Endothelial cell of umbilical vein (primary cell): Measurements from ENCODE around the gene AFAP1L2. TPM values are rescaled to one million over a fixed set of nuclear protein-coding genes. Genes with fewer than 3 reads are reported as not detected.

ENCODE experiments used
- Bru-seq: library from RNA; stranded (reverse); fragments of 400-500 nt; gene quantifications from one replicate; lab custom pipeline; 2021; lab: Mats Ljungman, UMichigan
- BruChase-seq, 2 experiments: library from RNA; stranded (reverse); fragments of 400-500 nt; gene quantifications; one replicate each; lab custom pipeline; 2021; lab: Mats Ljungman, UMichigan
- BruUV-seq: library from RNA; stranded (reverse); fragments of 400-500 nt; replicated peaks from 2 replicates; lab custom pipeline; 2021; lab: Mats Ljungman, UMichigan
- CTCF ChIA-PET: fragments of 300-600, 350-600 bp; sonication (Branson Sonifier 250); formaldehyde crosslinking; loops from one replicate; lab custom pipeline; 2021; ENCODE audit warnings: antibody characterized with exemption, inconsistent platforms; lab: Charles Lee
- POLR2A ChIA-PET: fragments of 300-600, 350-600 bp; sonication (Branson Sonifier 250); formaldehyde crosslinking; loops from one replicate; lab custom pipeline; 2021; ENCODE audit warnings: antibody characterized with exemption, inconsistent platforms; lab: Charles Lee
- DNase-seq: peaks from one replicate; pipeline ENCODE4 v3.0.0-alpha.2; 2011; ENCODE audit warnings: low read depth, low spot score
- FAIRE-seq: peaks from 2 replicates; lab custom pipeline; 2011; peaks lifted over from hg19 to GRCh38; lab: Jason Lieb, UNC
- H2AFZ ChIP-seq: 2 replicates; pipeline ENCODE4 v1.6.0; 2012; ENCODE audit warnings: low read depth, low read length, control low read depth, inconsistent platforms
- H3K27ac ChIP-seq: 2 replicates; pipeline ENCODE4 v1.5.1; 2011; ENCODE audit warnings: low read depth, mild to moderate bottlenecking, control low read depth, low read length, moderate library complexity; ENCODE audit not compliant: insufficient read depth
- H3K27me3 ChIP-seq, 2 experiments: 2 replicates each; pipeline versions ENCODE4 v1.6.0 to v1.6.1; 2011; ENCODE audit warnings: low read length in 2 of 2, mixed read lengths in 1 of 2; ENCODE audit not compliant: control insufficient read depth in 2 of 2, insufficient read depth in 2 of 2
- H3K36me3 ChIP-seq, 2 experiments: 2 replicates in 1 of 2; 3 replicates in 1 of 2; pipeline ENCODE4 v1.5.1; 2011; ENCODE audit warnings: low read length in 2 of 2, mild to moderate bottlenecking in 1 of 2, moderate library complexity in 1 of 2; ENCODE audit not compliant: control insufficient read depth in 2 of 2, insufficient read depth in 2 of 2; ENCODE audit errors: extremely low read depth in 1 of 2
- H3K4me1 ChIP-seq: 3 replicates; pipeline ENCODE4 v1.5.1; 2011; ENCODE audit warnings: mild to moderate bottlenecking, low read length; ENCODE audit not compliant: control insufficient read depth, insufficient read depth; ENCODE audit errors: extremely low read depth
- H3K4me2 ChIP-seq: 2 replicates; pipeline ENCODE4 v1.6.1; 2011; ENCODE audit warnings: low read length, control low read depth, mixed read lengths; ENCODE audit not compliant: insufficient read depth
- H3K4me3 ChIP-seq, 3 experiments: fragments of 200-600 bp in 1 of 3; sonication (generic), shearing (Covaris generic) in 1 of 3; replicated peaks in 1 of 3; 2 replicates each; pipeline ENCODE4 v1.5.1; 2011 to 2016; ENCODE audit warnings: control low read depth in 3 of 3, low read length in 3 of 3, mild to moderate bottlenecking in 2 of 3, inconsistent platforms in 1 of 3, low read depth in 1 of 3, moderate library complexity in 1 of 3; ENCODE audit not compliant: insufficient read depth in 1 of 3
- H3K79me2 ChIP-seq: 2 replicates; pipeline ENCODE4 v1.6.0; 2012; ENCODE audit warnings: low read length, inconsistent platforms; ENCODE audit not compliant: control insufficient read depth, insufficient read depth
- H3K9ac ChIP-seq: replicated peaks from 2 replicates; pipeline ENCODE3; 2011; ENCODE audit warnings: low read length, control low read depth; ENCODE audit not compliant: insufficient read depth; ENCODE audit errors: extremely low read depth
- H3K9me1 ChIP-seq: replicated peaks from 3 replicates; pipeline ENCODE4 v1.6.0; 2011; ENCODE audit warnings: mild to moderate bottlenecking, low read length; ENCODE audit not compliant: control insufficient read depth, insufficient read depth; ENCODE audit errors: extremely low read depth
- H3K9me3 ChIP-seq: replicated peaks from 2 replicates; pipeline ENCODE4 v1.5.1; 2012; ENCODE audit warnings: low read length, inconsistent platforms; ENCODE audit not compliant: control insufficient read depth, insufficient read depth
- H4K20me1 ChIP-seq: replicated peaks from 2 replicates; pipeline ENCODE3; 2011; ENCODE audit warnings: mild to moderate bottlenecking, low read length; ENCODE audit not compliant: control insufficient read depth, insufficient read depth; ENCODE audit errors: extremely low read depth
- EZH2 ChIP-seq: IDR thresholded peaks from 2 replicates; pipeline ENCODE4 v1.6.1; 2012; ENCODE audit warnings: borderline replicate concordance, low read depth, mild to moderate bottlenecking, moderate library complexity, low read length, inconsistent platforms; ENCODE audit not compliant: severe bottlenecking
- GATA2 ChIP-seq: IDR thresholded peaks from 2 replicates; pipeline ENCODE4 v1.7.0; 2011; ENCODE audit warnings: low read depth, mild to moderate bottlenecking, moderate library complexity, mixed read lengths, low read length; ENCODE audit not compliant: insufficient read length, insufficient read depth
- dilution Hi-C: fragments of 300-500 bp; cut with MboI; formaldehyde crosslinking; loops from one replicate; pipeline ENCODE4 v1.15.0; 2019; ENCODE audit warnings: low sequenced_read_pairs; ENCODE audit not compliant: extremely low pct_ligation_motif_present
- intact Hi-C: fragments of 100-400 bp; cut with micrococcal nuclease; formaldehyde crosslinking; loops from one replicate; pipeline ENCODE4 v1.10.0; 2022
- long read RNA-seq: library from polyadenylated mRNA; stranded (forward); transcript quantifications from one replicate; pipeline ENCODE4 v2.0.0, GENCODE V29; 2021
- polyA minus RNA-seq, 3 experiments: library from RNA; depleted of rRNA, polyadenylated mRNA; stranded (reverse); fragments of >200 nt; gene quantifications; 1 replicate in 1 of 3; 2 replicates in 2 of 3; pipeline ENCODE4 v1.2.3, GENCODE V29; 2011
- polyA plus RNA-seq, 4 experiments: library from polyadenylated mRNA; depleted of rRNA in 3 of 4; stranded (reverse) in 3 of 4; unstranded in 1 of 4; fragments of >200 nt; gene quantifications; 2 replicates each; pipeline versions ENCODE4 v1.2.1 to v1.2.3, GENCODE V29; 2011 to 2012; ENCODE audit warnings: missing spikeins in 1 of 4
- total RNA-seq: library from RNA; stranded (reverse); gene quantifications from 2 replicates; pipeline ENCODE4 v1.2.3, GENCODE V29; 2021

AFAP1L2 gene, protein sequence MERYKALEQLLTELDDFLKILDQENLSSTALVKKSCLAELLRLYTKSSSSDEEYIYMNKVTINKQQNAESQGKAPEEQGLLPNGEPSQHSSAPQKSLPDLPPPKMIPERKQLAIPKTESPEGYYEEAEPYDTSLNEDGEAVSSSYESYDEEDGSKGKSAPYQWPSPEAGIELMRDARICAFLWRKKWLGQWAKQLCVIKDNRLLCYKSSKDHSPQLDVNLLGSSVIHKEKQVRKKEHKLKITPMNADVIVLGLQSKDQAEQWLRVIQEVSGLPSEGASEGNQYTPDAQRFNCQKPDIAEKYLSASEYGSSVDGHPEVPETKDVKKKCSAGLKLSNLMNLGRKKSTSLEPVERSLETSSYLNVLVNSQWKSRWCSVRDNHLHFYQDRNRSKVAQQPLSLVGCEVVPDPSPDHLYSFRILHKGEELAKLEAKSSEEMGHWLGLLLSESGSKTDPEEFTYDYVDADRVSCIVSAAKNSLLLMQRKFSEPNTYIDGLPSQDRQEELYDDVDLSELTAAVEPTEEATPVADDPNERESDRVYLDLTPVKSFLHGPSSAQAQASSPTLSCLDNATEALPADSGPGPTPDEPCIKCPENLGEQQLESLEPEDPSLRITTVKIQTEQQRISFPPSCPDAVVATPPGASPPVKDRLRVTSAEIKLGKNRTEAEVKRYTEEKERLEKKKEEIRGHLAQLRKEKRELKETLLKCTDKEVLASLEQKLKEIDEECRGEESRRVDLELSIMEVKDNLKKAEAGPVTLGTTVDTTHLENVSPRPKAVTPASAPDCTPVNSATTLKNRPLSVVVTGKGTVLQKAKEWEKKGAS
- total RNA-seq, result 1.6 and 4.1 TPM in 2 replicates
- polyA plus RNA-seq, result 0.53 and 0.90 TPM in 2 replicates
- polyA plus RNA-seq (2011; cell fraction: cytosol; rRNA removed), result 0.52 and 0.63 TPM in 2 replicates
- polyA plus RNA-seq (2011; cell fraction: nucleus; rRNA removed), result 2.1 and 2.2 TPM in 2 replicates
- 0.05 TPM in 2 replicates for polyA plus RNA-seq (2012)
- 0.59 and 0.75 TPM in 2 replicates for polyA minus RNA-seq
- not detected for polyA minus RNA-seq (2011; cell fraction: cytosol; rRNA and poly(A)+ RNA removed)
- 0.91 and 1.2 TPM in 2 replicates for polyA minus RNA-seq (2011; cell fraction: nucleus; rRNA and poly(A)+ RNA removed)
- Bru-seq, nascent RNA, result percentile 37 among the genes with signal in this experiment
- percentile 27 among the genes with signal in this experiment for BruChase-seq, experiment 1, labeled RNA remaining after a 6-hour chase
- percentile 25 among the genes with signal in this experiment for BruChase-seq, experiment 2, labeled RNA remaining after a 2-hour chase
- long read RNA-seq, partial matches to known transcripts, result 0 of 1 reads
- long read RNA-seq, other reads (novel, unspliced or antisense), result 1 of 1 reads

DNA sequence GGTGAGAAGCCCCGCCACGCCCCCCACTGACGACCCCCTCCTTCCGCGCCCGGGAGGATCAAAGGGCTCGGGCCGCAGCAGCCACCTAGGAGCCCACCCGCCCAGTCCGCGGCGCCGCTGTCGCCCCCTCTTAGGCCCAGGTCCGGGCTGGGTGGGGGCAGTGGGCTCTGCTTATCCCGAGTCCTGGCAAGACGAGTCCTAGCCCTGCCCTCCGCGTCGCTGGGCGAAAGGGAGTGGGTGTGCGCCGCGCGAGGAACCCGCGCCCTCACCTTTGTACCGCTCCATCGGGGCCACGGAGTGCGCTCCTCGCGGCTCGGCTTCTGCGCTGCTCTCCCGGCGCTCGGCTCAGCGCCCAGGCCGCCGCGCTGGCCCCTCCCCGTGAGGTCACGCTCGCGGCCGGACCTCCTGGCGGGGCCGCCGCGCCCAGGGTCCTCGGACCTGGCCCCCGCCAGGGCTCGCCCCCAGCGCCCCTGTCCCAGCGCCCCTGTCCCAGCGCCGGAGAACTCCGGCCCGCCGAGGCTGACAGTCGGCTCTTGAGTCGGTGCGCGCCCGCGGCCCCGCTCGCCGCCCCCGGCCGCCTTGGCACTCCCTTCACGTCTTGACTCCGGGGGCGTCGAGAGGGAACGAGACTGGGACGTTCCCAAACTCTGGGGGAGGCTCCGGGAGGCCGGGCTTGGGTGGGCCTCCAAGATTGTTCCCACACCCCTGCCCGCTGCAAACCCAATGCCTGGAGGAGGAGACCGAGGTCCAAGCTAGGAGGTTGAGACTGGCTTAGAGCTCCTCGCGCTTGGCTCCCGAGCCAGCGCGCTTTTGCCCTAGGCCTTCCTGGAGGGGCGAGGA is at the start of gene AFAP1L2:
Gene AFAP1L2 (minus strand): TSS at position 332 of the 840 bp plus-strand sequence. CDS start 47 bp downstream, at position 285.
- DNase-seq, result no peak
- dilution Hi-C loops, result no loop called here
- no TSS peak for BruUV-seq

More for the DNA sequence above, at the start of gene AFAP1L2:
- no peaks in the 10 kb centered on the region for H3K9me1 ChIP-seq
- H3K4me3 ChIP-seq, result peak within 1 kb of the TSS in 1 of 3 experiments; percentile 34
- H3K36me3 ChIP-seq, result no peaks in the 10 kb centered on the region
- H3K9ac ChIP-seq, result no peak within 1 kb of the TSS
- no peak for TF ChIP-seq GATA2
- peak; percentile 64 for TF ChIP-seq EZH2
- peaks cover 5% of the 10 kb centered on the region for H3K4me1 ChIP-seq
- ChIA-PET POLR2A (no interaction called here), CTCF (interaction anchor here (1.2 to 2.7 kb wide), 3 partner anchors 22 to 101 kb away, joined by 3 to 16 read pairs (median 5); no protein-coding TSS in a partner anchor)
- no peaks in the 10 kb centered on the region for H4K20me1 ChIP-seq
- H3K27me3 ChIP-seq, result peaks cover 57 to 62% of the 10 kb centered on the region in 2 experiments
- no peak for FAIRE-seq
- no peak within 1 kb of the TSS for H3K27ac ChIP-seq
- no peaks in the 10 kb centered on the region for H3K9me3 ChIP-seq
- H2AFZ ChIP-seq, result peak within 1 kb of the TSS; percentile 29
- peak within 1 kb of the TSS; percentile 39 for H3K4me2 ChIP-seq
- intact Hi-C loops, result loop anchor here (1.0 kb wide), 1 partner anchor 100 kb away; no protein-coding TSS in a partner anchor
- H3K79me2 ChIP-seq, result no peaks in the 10 kb centered on the region
